Naive thymus-derived CD4-positive, alpha-beta T cell (primary cell): ENCODE results near the gene SNRNP25. TPM values are rescaled to one million over a fixed set of nuclear protein-coding genes. Genes with fewer than 3 reads are reported as not detected.
"Not testable (repeated sequence)": the region's sequence is repeated elsewhere in the genome, so short reads cannot be mapped to it uniquely, and the experiment has no call there.

Experiments used
- ATAC-seq: fragments of 150-1000 bp; cut with Tn5 transposase; 2 replicates; pipeline ENCODE4 v1.10.0; 2021; ENCODE audit warnings: mild to moderate bottlenecking, moderate library complexity
- CTCF ChIA-PET: fragments of 350-600 bp; sonication (Branson Sonifier 250); formaldehyde crosslinking; loops from one replicate; lab custom pipeline; 2021; ENCODE audit warnings: antibody characterized with exemption; lab: Charles Lee
- POLR2A ChIA-PET: fragments of 350-600 bp; sonication (Branson Sonifier 250); formaldehyde crosslinking; loops from one replicate; lab custom pipeline; 2021; ENCODE audit warnings: antibody characterized with exemption, inconsistent platforms; lab: Charles Lee
- DNase-seq, 9 donors: peaks; one replicate each; pipeline versions ENCODE4 v3.0.0 to v3.0.0-alpha.2; 2020 to 2022; ENCODE audit warnings: mixed read lengths in 1 of 9
- H3K27ac ChIP-seq: one replicate; pipeline ENCODE4 v1.7.0; 2013; ENCODE audit warnings: mild to moderate bottlenecking, low read depth, low read length, moderate library complexity
- H3K27me3 ChIP-seq, 2 donors: one replicate each; pipeline ENCODE4 v1.7.0; 2013; ENCODE audit warnings: low read length in 2 of 2, mild to moderate bottlenecking in 2 of 2, moderate library complexity in 2 of 2; ENCODE audit not compliant: control insufficient read depth in 2 of 2, insufficient read depth in 2 of 2
- H3K36me3 ChIP-seq, 3 experiments: 1 replicate in 2 of 3; 2 replicates in 1 of 3; pipeline ENCODE4 v1.7.0; 2013; ENCODE audit warnings: low read length in 3 of 3, mild to moderate bottlenecking in 3 of 3, moderate library complexity in 1 of 3; ENCODE audit not compliant: insufficient read depth in 3 of 3, control insufficient read depth in 2 of 3
- H3K4me1 ChIP-seq, 2 donors: one replicate each; pipeline ENCODE4 v1.7.0; 2013; ENCODE audit warnings: low read length in 2 of 2, mild to moderate bottlenecking in 2 of 2, moderate library complexity in 1 of 2; ENCODE audit not compliant: control insufficient read depth in 2 of 2, insufficient read depth in 2 of 2
- H3K4me3 ChIP-seq: 2 replicates; pipeline ENCODE4 v1.7.0; 2013; ENCODE audit warnings: mild to moderate bottlenecking, low read length
- H3K9me3 ChIP-seq, 3 experiments: 1 replicate in 2 of 3; 2 replicates in 1 of 3; pipeline ENCODE4 v1.7.0; 2013; ENCODE audit warnings: low read length in 3 of 3; ENCODE audit not compliant: control insufficient read depth in 2 of 3
- H3K27ac Mint-ChIP-seq, 9 donors: one replicate each; pipeline ENCODE4 v1.8.0; 2020 to 2022; ENCODE audit warnings: mixed read lengths in 9 of 9, mild to moderate bottlenecking in 8 of 9, moderate library complexity in 5 of 9, inconsistent platforms in 2 of 9
- H3K27me3 Mint-ChIP-seq, 5 donors: one replicate each; pipeline ENCODE4 v1.8.0; 2021 to 2022; ENCODE audit warnings: mixed read lengths in 5 of 5, mild to moderate bottlenecking in 1 of 5
- H3K36me3 Mint-ChIP-seq, 5 donors: one replicate each; pipeline ENCODE4 v1.8.0; 2020 to 2022; ENCODE audit warnings: mixed read lengths in 5 of 5, mild to moderate bottlenecking in 3 of 5, inconsistent platforms in 1 of 5
- H3K4me1 Mint-ChIP-seq, 7 donors: one replicate each; pipeline ENCODE4 v1.8.0; 2020 to 2022; ENCODE audit warnings: mixed read lengths in 7 of 7, mild to moderate bottlenecking in 3 of 7, inconsistent platforms in 1 of 7
- H3K4me3 Mint-ChIP-seq, 10 donors: one replicate each; pipeline ENCODE4 v1.8.0; 2020 to 2022; ENCODE audit warnings: mild to moderate bottlenecking in 10 of 10, mixed read lengths in 10 of 10, moderate library complexity in 6 of 10, inconsistent platforms in 2 of 10
- H3K9me3 Mint-ChIP-seq, 11 donors: one replicate each; pipeline ENCODE4 v1.8.0; 2020 to 2022; ENCODE audit warnings: mixed read lengths in 11 of 11, mild to moderate bottlenecking in 4 of 11, inconsistent platforms in 1 of 11, moderate library complexity in 1 of 11
- intact Hi-C, 2 donors: fragments of 100-400 bp; cut with micrococcal nuclease; formaldehyde crosslinking; loops; one replicate each; pipeline ENCODE4 v1.15.1; 2023
- polyA plus RNA-seq, 2 donors: library from polyadenylated mRNA; unstranded; fragments of 300-500 nt; fragmentation: Illumina TruSeq; gene quantifications; one replicate each; pipeline ENCODE4 v1.2.3, GENCODE V29; 2021
- total RNA-seq, 6 experiments: library from RNA in 5 of 6; stranded (reverse) in 5 of 6; gene quantifications; 1 replicate in 5 of 6; 2 replicates in 1 of 6; pipeline ENCODE4 v1.2.3 and lab custom pipeline; 2021 to 2026

The SNRNP25 gene
- total and polyA plus RNA-seq, 7 experiments from 2014 or later: 9.8 to 57.4 (median 12.3) TPM

- H3K9me3 ChIP-seq: no peaks in the 10 kb centered on the region
- intact Hi-C loops: no loop called here
- H3K27me3 ChIP-seq: no peaks in the 10 kb centered on the region
- H3K4me3 Mint-ChIP-seq: no peak overlapping the region
- no peak for ATAC-seq
- POLR2A ChIA-PET: no interaction called here
- peaks cover 13% of the 10 kb centered on the region in 2 donors for H3K4me1 ChIP-seq
- DNase-seq: no peak
- no peaks in the 10 kb centered on the region for H3K9me3 Mint-ChIP-seq
- H3K4me1 Mint-ChIP-seq: peaks cover 19 to 30% (median 23%) of the 10 kb centered on the region in 7 donors
- CTCF ChIA-PET: no interaction called here
- no peaks in the 10 kb centered on the region for H3K36me3 ChIP-seq
- peaks cover 0 to 2% (median 0%) of the 10 kb centered on the region in 5 donors for H3K36me3 Mint-ChIP-seq
- H3K27ac Mint-ChIP-seq: peak overlapping the region in 1 of 9 donors; percentile 14
- H3K4me3 ChIP-seq: no peak overlapping the region
- no peak overlapping the region for H3K27ac ChIP-seq
- no peaks in the 10 kb centered on the region for H3K27me3 Mint-ChIP-seq
Observed at GRCh38 chr16:35678-36305, 17.8 kb upstream of the SNRNP25 start.

GRCh38 chr16:36336-36984 lies 17.2 kb upstream of the SNRNP25 start:
- no peak for DNase-seq
- intact Hi-C loops: no loop called here
- ChIA-PET CTCF (no interaction called here), POLR2A (no interaction called here)
- peaks cover 13% of the 10 kb centered on the region in 2 donors for H3K4me1 ChIP-seq
- Mint-ChIP-seq H3K9me3 (no peaks in the 10 kb centered on the region), H3K27me3 (no peaks in the 10 kb centered on the region), H3K4me3 (no peak overlapping the region), H3K4me1 (peaks cover 19 to 35% (median 23%) of the 10 kb centered on the region in 7 donors), H3K36me3 (peaks cover 0 to 2% (median 0%) of the 10 kb centered on the region in 5 donors), H3K27ac (no peak overlapping the region)
- no peak overlapping the region for H3K4me3 ChIP-seq
- H3K9me3 ChIP-seq: no peaks in the 10 kb centered on the region
- no peaks in the 10 kb centered on the region for H3K36me3 ChIP-seq
- no peaks in the 10 kb centered on the region for H3K27me3 ChIP-seq
- H3K27ac ChIP-seq: no peak overlapping the region
- ATAC-seq: no peak

GRCh38 chr16:37511-37910 lies 16.1 kb upstream of the SNRNP25 start:
- Histone ChIP-seq H3K36me3 (peaks cover 0 to 8% (median 0%) of the 10 kb centered on the region in 3 experiments), H3K4me3 (no peak overlapping the region), H3K27ac (no peak overlapping the region), H3K27me3 (no peaks in the 10 kb centered on the region), H3K4me1 (peaks cover 13 to 20% of the 10 kb centered on the region in 2 donors), H3K9me3 (no peaks in the 10 kb centered on the region)
- H3K27ac Mint-ChIP-seq: peak overlapping the region in 4 of 9 donors; percentile 55 to 70 (median 68)
- H3K9me3 Mint-ChIP-seq: no peaks in the 10 kb centered on the region
- H3K4me1 Mint-ChIP-seq: peaks cover 24 to 44% (median 32%) of the 10 kb centered on the region in 7 donors
- ChIA-PET CTCF (no interaction called here), POLR2A (no interaction called here)
- no peaks in the 10 kb centered on the region for H3K27me3 Mint-ChIP-seq
- no peak overlapping the region for H3K4me3 Mint-ChIP-seq
- peaks cover 0 to 9% (median 8%) of the 10 kb centered on the region in 5 donors for H3K36me3 Mint-ChIP-seq
- no peak for ATAC-seq
- no peak for DNase-seq
- intact Hi-C loops: no loop called here

GRCh38 chr16:38206-38605 lies 15.4 kb upstream of the SNRNP25 start:
- POLR2A ChIA-PET: not testable (repeated sequence)
- peak overlapping the region; percentile 44 for H3K27ac ChIP-seq
- peak overlapping the region in 4 of 10 donors; percentile 21 to 41 (median 34) for H3K4me3 Mint-ChIP-seq

GRCh38 chr16:38941-39892 lies 14.4 kb upstream of the SNRNP25 start:
- Mint-ChIP-seq H3K9me3 (no peaks in the 10 kb centered on the region), H3K36me3 (peaks cover 0 to 22% (median 19%) of the 10 kb centered on the region in 5 donors), H3K27ac (peak overlapping the region in 8 of 9 donors; percentile 47 to 87 (median 68)), H3K27me3 (no peaks in the 10 kb centered on the region), H3K4me3 (peak overlapping the region in 7 of 10 donors; percentile 8 to 41 (median 27)), H3K4me1 (peaks cover 24 to 56% (median 43%) of the 10 kb centered on the region in 7 donors)
- POLR2A ChIA-PET: no interaction called here
- Histone ChIP-seq H3K36me3 (peaks cover 0 to 13% (median 0%) of the 10 kb centered on the region in 3 experiments), H3K27ac (peak overlapping the region; percentile 44), H3K4me3 (no peak overlapping the region), H3K9me3 (no peaks in the 10 kb centered on the region), H3K27me3 (no peaks in the 10 kb centered on the region), H3K4me1 (peaks cover 13 to 22% of the 10 kb centered on the region in 2 donors)
- DNase-seq (peak in 5 of 9 donors; percentile 15 to 48 (median 18)), ATAC-seq (peak; percentile 84)
- CTCF ChIA-PET: no interaction called here
- intact Hi-C loops: no loop called here

More at GRCh38 chr16:38206-38605, 15.4 kb upstream of the SNRNP25 start:
- Mint-ChIP-seq H3K36me3 (peaks cover 0 to 15% (median 13%) of the 10 kb centered on the region in 5 donors), H3K4me1 (peaks cover 24 to 51% (median 39%) of the 10 kb centered on the region in 7 donors), H3K27ac (peak overlapping the region in 6 of 9 donors; percentile 22 to 75 (median 68))
- H3K9me3 ChIP-seq, H3K27me3 Mint-ChIP-seq, H3K9me3 Mint-ChIP-seq, ATAC-seq, DNase-seq, CTCF ChIA-PET, H3K36me3 ChIP-seq, intact Hi-C loops, H3K4me3 ChIP-seq, H3K27me3 ChIP-seq: not testable (repeated sequence)
- H3K4me1 ChIP-seq: peaks cover 13 to 22% of the 10 kb centered on the region in 2 donors

- Histone ChIP-seq H3K4me1 (peaks cover 13 to 22% of the 10 kb centered on the region in 2 donors), H3K4me3 (no peak overlapping the region), H3K36me3 (peaks cover 0 to 35% (median 0%) of the 10 kb centered on the region in 3 experiments), H3K27ac (no peak overlapping the region), H3K27me3 (no peaks in the 10 kb centered on the region), H3K9me3 (no peaks in the 10 kb centered on the region)
- no peak for DNase-seq
- peak overlapping the region in 4 of 9 donors; percentile 18 to 73 (median 67) for H3K27ac Mint-ChIP-seq
- no peaks in the 10 kb centered on the region for H3K27me3 Mint-ChIP-seq
- peaks cover 0 to 43% (median 19%) of the 10 kb centered on the region in 5 donors for H3K36me3 Mint-ChIP-seq
- no peaks in the 10 kb centered on the region for H3K9me3 Mint-ChIP-seq
- no peak overlapping the region for H3K4me3 Mint-ChIP-seq
- H3K4me1 Mint-ChIP-seq: peaks cover 24 to 52% (median 39%) of the 10 kb centered on the region in 7 donors
- ChIA-PET CTCF (no interaction called here), POLR2A (no interaction called here)
- no peak for ATAC-seq
- intact Hi-C loops: no loop called here
Observed at GRCh38 chr16:41439-42068, 12.1 kb upstream of the SNRNP25 start.
